HepG2 (cell line): ENCODE results near the gene IZUMO4. TPM values are rescaled to one million over a fixed set of nuclear protein-coding genes. Genes with fewer than 3 reads are reported as not detected.

ENCODE experiments used
- AFF4 ChIP-seq: sonication (generic); formaldehyde crosslinking; IDR thresholded peaks from 2 replicates; pipeline ENCODE4 v1.4.0; 2020; ENCODE audit warnings: missing genetic modification reagents
- ELF1 ChIP-seq: sonication (generic); formaldehyde crosslinking; IDR thresholded peaks from 2 replicates; pipeline ENCODE4 v1.4.0; 2020; ENCODE audit warnings: missing genetic modification reagents
- ERF ChIP-seq: IDR thresholded peaks from 2 replicates; pipeline ENCODE4 v1.6.1; 2018; ENCODE audit warnings: missing biosample characterization, missing genetic modification reagents
- HHEX ChIP-seq: IDR thresholded peaks from 2 replicates; pipeline ENCODE4 v1.6.1; 2016; ENCODE audit warnings: control low read depth
- MAF1 ChIP-seq: sonication (generic); formaldehyde crosslinking; IDR thresholded peaks from 2 replicates; pipeline ENCODE4 v1.5.0; 2020; ENCODE audit warnings: missing genetic modification reagents, borderline replicate concordance
- MAZ ChIP-seq, 2 experiments: sonication (generic) in 1 of 2; formaldehyde crosslinking in 1 of 2; IDR thresholded peaks; 2 replicates each; pipeline versions ENCODE4 v1.5.0 to v1.6.1; 2012 to 2020; ENCODE audit warnings: low read depth in 2 of 2, mild to moderate bottlenecking in 2 of 2, borderline replicate concordance in 1 of 2, improper control_type of control experiment in 1 of 2, low read length in 1 of 2, missing genetic modification reagents in 1 of 2, moderate library complexity in 1 of 2
- MLX ChIP-seq: IDR thresholded peaks from 2 replicates; pipeline ENCODE4 v1.6.1; 2016
- NR2F2 ChIP-seq: IDR thresholded peaks from 2 replicates; pipeline ENCODE4 v1.6.1; 2012; ENCODE audit warnings: low read depth, inconsistent platforms, borderline replicate concordance
- RORA ChIP-seq: sonication (generic); formaldehyde crosslinking; IDR thresholded peaks from 2 replicates; pipeline ENCODE4 v1.5.0; 2020; ENCODE audit warnings: mild to moderate bottlenecking, missing genetic modification reagents, moderate library complexity
- SRF ChIP-seq: IDR thresholded peaks from 2 replicates; pipeline ENCODE4 v1.6.1; 2011; ENCODE audit warnings: mild to moderate bottlenecking, low read depth, low read length, moderate library complexity
- TBP ChIP-seq: sonication (generic); formaldehyde crosslinking; IDR thresholded peaks from 2 replicates; pipeline ENCODE4 v1.5.0; 2020; ENCODE audit warnings: missing genetic modification reagents
- ZNF263 ChIP-seq: sonication (generic); formaldehyde crosslinking; IDR thresholded peaks from 2 replicates; pipeline ENCODE4 v1.4.0; 2020; ENCODE audit warnings: missing genetic modification reagents
- ZNF337 ChIP-seq: sonication (generic); formaldehyde crosslinking; IDR thresholded peaks from 2 replicates; pipeline ENCODE4 v1.5.1; 2020; ENCODE audit warnings: missing genetic modification reagents, low read depth, mild to moderate bottlenecking, borderline replicate concordance
- ZNF496 ChIP-seq: sonication (generic); formaldehyde crosslinking; IDR thresholded peaks from 2 replicates; pipeline ENCODE4 v1.8.1; 2023; ENCODE audit warnings: mild to moderate bottlenecking, moderate library complexity, missing genetic modification reagents; ENCODE audit not compliant: insufficient replicate concordance
- ZNF598 ChIP-seq: sonication (generic); formaldehyde crosslinking; IDR thresholded peaks from 2 replicates; pipeline ENCODE4 v1.5.1; 2020; ENCODE audit warnings: mild to moderate bottlenecking, missing genetic modification reagents, borderline replicate concordance
- ZNF629 ChIP-seq: sonication (generic); formaldehyde crosslinking; conservative IDR thresholded peaks from 2 replicates; pipeline ENCODE4 v1.5.0; 2020; ENCODE audit warnings: missing genetic modification reagents
- ZSCAN12 ChIP-seq: sonication (generic); formaldehyde crosslinking; IDR thresholded peaks from 2 replicates; pipeline ENCODE4 v1.9.0; 2021; ENCODE audit warnings: mild to moderate bottlenecking, missing genetic modification reagents
- polyA plus RNA-seq, 8 experiments: library from polyadenylated mRNA; depleted of rRNA in 3 of 8; stranded (reverse) in 7 of 8; unstranded in 1 of 8; fragments of >200 nt; fragmentation: Illumina TruSeq in 4 of 8; extraction: Trizol in 4 of 8; gene quantifications; 2 replicates each; pipeline versions ENCODE4 v1.2.1 to v1.2.3, GENCODE V29; 2011 to 2016; ENCODE audit warnings: low read depth in 4 of 8, missing spikeins in 1 of 8, mixed read lengths in 1 of 8; ENCODE audit not compliant: insufficient read depth in 1 of 8
- total RNA-seq, 5 experiments: library from RNA; depleted of rRNA; stranded (reverse); fragments of >200 nt; fragmentation: Illumina TruSeq; extraction: Trizol; gene quantifications; 2 replicates each; pipeline ENCODE4 v1.2.3, GENCODE V29; 2016; ENCODE audit warnings: low read depth in 1 of 5
- TF ChIP-seq, protein P1 (sequence below): sonication (generic); formaldehyde crosslinking; conservative IDR thresholded peaks from 2 replicates; pipeline ENCODE4 v1.4.0; 2020; ENCODE audit warnings: mild to moderate bottlenecking, missing genetic modification reagents, moderate library complexity
- TF ChIP-seq, protein P2 (sequence below): IDR thresholded peaks from 2 replicates; pipeline ENCODE4 v1.6.1; 2016; ENCODE audit warnings: low read depth

IZUMO4 gene
- total and polyA plus RNA-seq, 2 of the 13 experiments (the other 11 are each of a cell fraction or from before 2014, with no cell fraction given): 0.77 to 3.9 TPM

GRCh38 chr19:2060884-2061494, 35.7 kb upstream of the IZUMO4 start (continued):
- TF ChIP-seq AFF4 (CRISPR knock-in tag) (no peak), MLX (CRISPR knock-in tag) (no peak), ERF (peak; percentile 41; the same call in 1 of the 2 replicates), ZSCAN12 (CRISPR knock-in tag) (no peak), ZNF629 (CRISPR knock-in tag) (no peak), RORA (CRISPR knock-in tag) (no peak), ZNF496 (CRISPR knock-in tag) (no peak), ELF1 (0 out of 2 replicates have a peak, but pooled peaks have one; percentile 3), MAF1 (CRISPR knock-in tag) (no peak), SRF (no peak), HHEX (CRISPR knock-in tag) (no peak), ZNF337 (no peak), MAZ (IDR thresholded peaks at IDR 0.05; ENCODE audit: borderline replicate concordance, low read depth, low read length) (peak; percentile 73), MAZ (CRISPR knock-in tag; IDR thresholded peaks at IDR 0.05; ENCODE audit: low read depth) (peak; percentile 28), ZNF263 (CRISPR knock-in tag) (peak; percentile 35; the same call in 1 of the 2 replicates), ZNF598 (no peak), TBP (no peak), NR2F2 (0 out of 2 replicates have a peak, but pooled peaks have one; percentile 11)
- TF ChIP-seq, protein P1, sequence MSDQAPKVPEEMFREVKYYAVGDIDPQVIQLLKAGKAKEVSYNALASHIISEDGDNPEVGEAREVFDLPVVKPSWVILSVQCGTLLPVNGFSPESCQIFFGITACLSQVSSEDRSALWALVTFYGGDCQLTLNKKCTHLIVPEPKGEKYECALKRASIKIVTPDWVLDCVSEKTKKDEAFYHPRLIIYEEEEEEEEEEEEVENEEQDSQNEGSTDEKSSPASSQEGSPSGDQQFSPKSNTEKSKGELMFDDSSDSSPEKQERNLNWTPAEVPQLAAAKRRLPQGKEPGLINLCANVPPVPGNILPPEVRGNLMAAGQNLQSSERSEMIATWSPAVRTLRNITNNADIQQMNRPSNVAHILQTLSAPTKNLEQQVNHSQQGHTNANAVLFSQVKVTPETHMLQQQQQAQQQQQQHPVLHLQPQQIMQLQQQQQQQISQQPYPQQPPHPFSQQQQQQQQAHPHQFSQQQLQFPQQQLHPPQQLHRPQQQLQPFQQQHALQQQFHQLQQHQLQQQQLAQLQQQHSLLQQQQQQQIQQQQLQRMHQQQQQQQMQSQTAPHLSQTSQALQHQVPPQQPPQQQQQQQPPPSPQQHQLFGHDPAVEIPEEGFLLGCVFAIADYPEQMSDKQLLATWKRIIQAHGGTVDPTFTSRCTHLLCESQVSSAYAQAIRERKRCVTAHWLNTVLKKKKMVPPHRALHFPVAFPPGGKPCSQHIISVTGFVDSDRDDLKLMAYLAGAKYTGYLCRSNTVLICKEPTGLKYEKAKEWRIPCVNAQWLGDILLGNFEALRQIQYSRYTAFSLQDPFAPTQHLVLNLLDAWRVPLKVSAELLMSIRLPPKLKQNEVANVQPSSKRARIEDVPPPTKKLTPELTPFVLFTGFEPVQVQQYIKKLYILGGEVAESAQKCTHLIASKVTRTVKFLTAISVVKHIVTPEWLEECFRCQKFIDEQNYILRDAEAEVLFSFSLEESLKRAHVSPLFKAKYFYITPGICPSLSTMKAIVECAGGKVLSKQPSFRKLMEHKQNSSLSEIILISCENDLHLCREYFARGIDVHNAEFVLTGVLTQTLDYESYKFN (CRISPR knock-in tag): no peak
- TF ChIP-seq, protein P2, sequence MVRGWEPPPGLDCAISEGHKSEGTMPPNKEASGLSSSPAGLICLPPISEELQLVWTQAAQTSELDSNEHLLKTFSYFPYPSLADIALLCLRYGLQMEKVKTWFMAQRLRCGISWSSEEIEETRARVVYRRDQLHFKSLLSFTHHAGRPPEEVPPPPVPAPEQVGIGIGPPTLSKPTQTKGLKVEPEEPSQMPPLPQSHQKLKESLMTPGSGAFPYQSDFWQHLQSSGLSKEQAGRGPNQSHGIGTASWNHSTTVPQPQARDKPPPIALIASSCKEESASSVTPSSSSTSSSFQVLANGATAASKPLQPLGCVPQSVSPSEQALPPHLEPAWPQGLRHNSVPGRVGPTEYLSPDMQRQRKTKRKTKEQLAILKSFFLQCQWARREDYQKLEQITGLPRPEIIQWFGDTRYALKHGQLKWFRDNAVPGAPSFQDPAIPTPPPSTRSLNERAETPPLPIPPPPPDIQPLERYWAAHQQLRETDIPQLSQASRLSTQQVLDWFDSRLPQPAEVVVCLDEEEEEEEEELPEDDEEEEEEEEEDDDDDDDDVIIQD (CRISPR knock-in tag): no peak
